NT2/D1 (cell line): ENCODE measurements around the gene HCN1.

ENCODE experiments used
- SUZ12 ChIP-seq: IDR thresholded peaks from 2 replicates; pipeline ENCODE4 v1.6.1; 2011; ENCODE audit not compliant: insufficient read length, insufficient read depth; ENCODE audit errors: extremely low read depth
- YY1 ChIP-seq: IDR thresholded peaks from 2 replicates; pipeline ENCODE4 v1.6.1; 2011; ENCODE audit not compliant: insufficient read length, insufficient read depth
- ZNF274 ChIP-seq: IDR thresholded peaks from 2 replicates; pipeline ENCODE4 v1.6.1; 2011; ENCODE audit warnings: mild to moderate bottlenecking, low read depth, low read length

DNA sequence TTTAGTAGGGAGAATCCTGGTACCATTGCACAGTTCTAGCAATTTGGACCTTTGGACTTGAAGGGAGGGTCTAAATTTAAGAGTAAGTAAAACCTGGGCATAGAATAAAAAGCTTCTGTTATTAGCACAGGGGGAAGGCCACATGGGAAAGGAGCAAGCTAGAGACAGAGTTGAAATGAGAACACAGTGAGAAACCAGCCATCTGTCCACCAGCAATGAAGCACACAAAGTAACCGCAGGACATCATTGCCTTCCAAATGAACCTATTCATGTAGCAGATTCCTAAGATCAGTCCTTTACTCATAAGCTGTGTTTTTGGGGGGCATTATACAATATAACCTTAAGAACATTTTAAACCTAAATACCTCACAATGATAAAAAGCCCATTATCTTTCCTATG lies 407.4 kb downstream of the HCN1 start:
- TF ChIP-seq ZNF274 (no peak), SUZ12 (no peak), YY1 (no peak)
